Tongue (tissue), 3 donors: ENCODE results near the gene SCD. TPM values are rescaled to one million over a fixed set of nuclear protein-coding genes. Genes with fewer than 3 reads are reported as not detected.

Experiments
- DNase-seq: peaks from one replicate; pipeline ENCODE4 v3.0.0-alpha.2; 2015
- small RNA-seq: library from RNA; depleted of rRNA; stranded (forward); fragments of <200 nt; gene quantifications from one replicate; pipeline ENCODE3, GENCODE V24; 2014; ENCODE audit warnings: low replicate concordance
- total RNA-seq: library from RNA; depleted of rRNA; stranded (reverse); fragments of >200 nt; gene quantifications from one replicate; pipeline ENCODE4 v1.2.3, GENCODE V29; 2014

Gene SCD
- total RNA-seq, 1 donor from 2014 or later, result 15.7 TPM

- DNase-seq, result no peak
Observed at GRCh38 chr10:100401631-100402328, 54.7 kb downstream of the SCD start.

GRCh38 chr10:100403734-100404133 lies 56.7 kb downstream of the SCD start:
- no peak for DNase-seq

DNA sequence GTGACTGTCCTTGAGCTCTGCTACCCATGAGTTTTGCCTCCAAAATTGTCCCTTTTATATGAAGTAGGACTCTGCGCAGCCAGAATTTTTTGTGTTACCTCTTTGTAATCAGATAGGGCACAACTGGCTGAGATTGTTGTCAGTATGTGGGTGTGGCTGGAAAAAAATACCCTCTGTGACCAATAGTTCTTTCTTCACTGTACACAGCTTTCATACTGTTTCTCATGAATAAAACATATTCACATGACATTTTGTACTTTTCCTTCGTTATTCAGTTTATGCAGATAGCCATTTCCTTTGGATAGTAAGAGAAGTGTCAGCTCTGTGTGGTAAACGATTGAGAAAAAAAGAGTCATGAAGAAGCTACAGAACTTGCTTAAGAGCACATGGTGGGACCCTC lies 66.1 kb downstream of the SCD start:
- DNase-seq, result no peak

Small RNA genes lying within 50 kb of the gene (small RNA-seq; reads per million reads assigned to genes)
- not detected for gene RF00019

Other genes with a start within 250 kb of the SCD start
- gene ERLIN1, start 161.2 kb upstream of the SCD start, total RNA-seq, result 35.8 TPM
- gene CHUK, start 117.6 kb upstream of the SCD start, total RNA-seq, result 20.5 TPM
- gene CWF19L1, start 79.6 kb upstream of the SCD start, total RNA-seq, result 29.4 TPM
- gene BLOC1S2, start 60.6 kb upstream of the SCD start, total RNA-seq, result 27.9 TPM
- not detected for gene PKD2L1, start 17.0 kb upstream of the SCD start, total RNA-seq
- gene WNT8B, start 115.8 kb downstream of the SCD start, total RNA-seq, result not detected
- 4.6 TPM for gene SEC31B, start 172.6 kb downstream of the SCD start, total RNA-seq
- gene NDUFB8, start 182.6 kb downstream of the SCD start, total RNA-seq, result 80.8 TPM
- 16.8 TPM for gene HIF1AN, start 188.7 kb downstream of the SCD start, total RNA-seq